Measurements from ENCODE around the gene SPAG16.

DNA sequence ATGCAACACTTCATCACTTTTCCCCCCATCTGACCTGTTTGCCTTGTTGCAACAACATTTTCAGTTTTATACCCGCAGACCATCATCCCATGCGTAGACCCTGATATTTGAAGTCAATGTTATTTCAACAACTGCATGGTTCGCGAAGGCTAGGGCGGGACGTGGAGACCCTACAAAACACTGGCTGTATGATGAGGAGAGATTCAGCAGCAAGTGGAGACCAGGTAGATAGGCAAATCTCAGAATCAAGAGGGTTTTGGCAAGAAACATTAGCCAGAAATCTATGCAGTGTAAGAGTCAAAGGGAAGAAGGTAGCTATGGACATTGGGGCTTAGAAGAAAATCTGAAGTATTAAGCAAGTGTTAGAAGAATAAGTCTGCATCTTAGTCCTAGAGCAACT lies 42.4 kb upstream of the SPAG16 start:
- TF ChIP-seq, protein P1, sequence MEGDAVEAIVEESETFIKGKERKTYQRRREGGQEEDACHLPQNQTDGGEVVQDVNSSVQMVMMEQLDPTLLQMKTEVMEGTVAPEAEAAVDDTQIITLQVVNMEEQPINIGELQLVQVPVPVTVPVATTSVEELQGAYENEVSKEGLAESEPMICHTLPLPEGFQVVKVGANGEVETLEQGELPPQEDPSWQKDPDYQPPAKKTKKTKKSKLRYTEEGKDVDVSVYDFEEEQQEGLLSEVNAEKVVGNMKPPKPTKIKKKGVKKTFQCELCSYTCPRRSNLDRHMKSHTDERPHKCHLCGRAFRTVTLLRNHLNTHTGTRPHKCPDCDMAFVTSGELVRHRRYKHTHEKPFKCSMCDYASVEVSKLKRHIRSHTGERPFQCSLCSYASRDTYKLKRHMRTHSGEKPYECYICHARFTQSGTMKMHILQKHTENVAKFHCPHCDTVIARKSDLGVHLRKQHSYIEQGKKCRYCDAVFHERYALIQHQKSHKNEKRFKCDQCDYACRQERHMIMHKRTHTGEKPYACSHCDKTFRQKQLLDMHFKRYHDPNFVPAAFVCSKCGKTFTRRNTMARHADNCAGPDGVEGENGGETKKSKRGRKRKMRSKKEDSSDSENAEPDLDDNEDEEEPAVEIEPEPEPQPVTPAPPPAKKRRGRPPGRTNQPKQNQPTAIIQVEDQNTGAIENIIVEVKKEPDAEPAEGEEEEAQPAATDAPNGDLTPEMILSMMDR (IDR thresholded peaks at IDR 0.05 in 8 of 11, conservative IDR thresholded peaks at IDR 0.05 in 3 of 11), result no peak
- TF ChIP-seq POLR2A (IDR thresholded peaks at IDR 0.05) (no peak), POLR2AphosphoS5 (IDR thresholded peaks at IDR 0.05) (no peak)

Measured in spleen (tissue), 7 donors.